Left lobe of liver (tissue), 2 donors: Measurements from ENCODE around the gene BUD23. TPM values are rescaled to one million over a fixed set of nuclear protein-coding genes. Genes with fewer than 3 reads are reported as not detected.
"Not testable (repeated sequence)": the region's sequence is repeated elsewhere in the genome, so short reads cannot be mapped to it uniquely, and the experiment has no call there.

ENCODE experiments used
- ATAC-seq: fragments of 200-7000 bp; cut with Tn5 transposase; one replicate; pipeline ENCODE4 v1.9.1; 2020; ENCODE audit warnings: mild to moderate bottlenecking, moderate library complexity
- DNase-seq: peaks from one replicate; pipeline ENCODE4 v3.0.0-alpha.2; 2020; ENCODE audit warnings: low spot score
- total RNA-seq: library from RNA; stranded (reverse); gene quantifications from one replicate; pipeline ENCODE4 v1.2.1, GENCODE V29; 2021
- donor health status: DM: no; HTN: no; CAD: no; lungs with moderate emphysema.
- donor health status: DM: no; HTN: yes; CAD: no.

Gene BUD23
- total RNA-seq, 1 donor from 2014 or later: 28.2 TPM

- DNase-seq (no peak), ATAC-seq (no peak)
These were observed 35.1 kb downstream of the BUD23 start for GRCh38 chr7:73718438-73718881.

- peak; percentile 76 for ATAC-seq
These were observed 35.8 kb downstream of the BUD23 start, which contains the start of gene STX1A for GRCh38 chr7:73718905-73719805. Gene STX1A, minus strand, starts transcription at chr7:73719669. Its CDS starts 38 bp downstream, at chr7:73719631.

GRCh38 chr7:73719806-73720169, 36.4 kb downstream of the BUD23 start:
- peak; percentile 18 for ATAC-seq
- no peak for DNase-seq

More at GRCh38 chr7:73718905-73719805, 35.8 kb downstream of the BUD23 start, which contains the start of gene STX1A:
- peak; percentile 79 for DNase-seq

- ATAC-seq, DNase-seq: not testable (repeated sequence)
These were observed 37.0 kb downstream of the BUD23 start for GRCh38 chr7:73720443-73720842.

GRCh38 chr7:73721377-73721817, 38.0 kb downstream of the BUD23 start:
- DNase-seq: peak; percentile 95

GRCh38 chr7:73722182-73722581, 38.8 kb downstream of the BUD23 start:
- ATAC-seq, DNase-seq: not testable (repeated sequence)

More at GRCh38 chr7:73721377-73721817, 38.0 kb downstream of the BUD23 start:
- ATAC-seq: peak; percentile 75

- no peak for DNase-seq
- ATAC-seq: no peak
These were observed 39.4 kb downstream of the BUD23 start for GRCh38 chr7:73722785-73723184.

- no peak for DNase-seq
- ATAC-seq: no peak
These were observed 40.4 kb downstream of the BUD23 start for GRCh38 chr7:73723813-73724212.

GRCh38 chr7:73726083-73726466, 42.7 kb downstream of the BUD23 start:
- ATAC-seq: no peak
- DNase-seq: no peak

- DNase-seq: no peak
- no peak for ATAC-seq
These were observed 44.6 kb downstream of the BUD23 start for GRCh38 chr7:73727952-73728351.

GRCh38 chr7:73728551-73728950, 45.2 kb downstream of the BUD23 start:
- ATAC-seq: no peak
- no peak for DNase-seq

GRCh38 chr7:73730485-73730884, 47.1 kb downstream of the BUD23 start:
- ATAC-seq: no peak

GRCh38 chr7:73732397-73732796, 49.0 kb downstream of the BUD23 start:
- ATAC-seq (no peak), DNase-seq (no peak)

More at GRCh38 chr7:73730485-73730884, 47.1 kb downstream of the BUD23 start:
- no peak for DNase-seq

GRCh38 chr7:73734619-73735527, 51.5 kb downstream of the BUD23 start:
- DNase-seq (peak; percentile 79), ATAC-seq (peak; percentile 56)

GRCh38 chr7:73735528-73735905, 52.1 kb downstream of the BUD23 start:
- DNase-seq: no peak
- no peak for ATAC-seq

GRCh38 chr7:73736885-73737284, 53.5 kb downstream of the BUD23 start:
- ATAC-seq (no peak), DNase-seq (no peak)

- ATAC-seq: no peak
- no peak for DNase-seq
These were observed 54.3 kb downstream of the BUD23 start for GRCh38 chr7:73737491-73738219.

- peak; percentile 31 for ATAC-seq
- no peak for DNase-seq
These were observed 54.8 kb downstream of the BUD23 start for GRCh38 chr7:73738220-73738611.

GRCh38 chr7:73738612-73739386, 55.4 kb downstream of the BUD23 start, which contains the start of gene ABHD11:
Gene ABHD11, minus strand, starts transcription at chr7:73738802. Its CDS starts 32 bp downstream, at chr7:73738770.
- peak; percentile 82 for ATAC-seq

GRCh38 chr7:73739387-73739767, 56.0 kb downstream of the BUD23 start:
- DNase-seq: no peak
- no peak for ATAC-seq

More at GRCh38 chr7:73738612-73739386, 55.4 kb downstream of the BUD23 start, which contains the start of gene ABHD11:
- DNase-seq: peak; percentile 99
